NCI-H146 treated with DMSO at 0.1 percent for 48 hours (cell line): ENCODE data around the gene AIRE.
"Not testable (repeated sequence)": the region's sequence is repeated elsewhere in the genome, so short reads cannot be mapped to it uniquely, and the experiment has no call there.

ENCODE experiments used
- DNase-seq: peaks from one replicate; lab custom pipeline; 2025; ENCODE audit not compliant: unreplicated experiment; lab: John Stamatoyannopoulos, UW

The AIRE gene

GRCh38 chr21:44285138-44285992, at the start of gene AIRE:
Gene AIRE, plus strand, starts transcription at chr21:44285876. Its CDS starts 131 bp downstream, at chr21:44286007.
- DNase-seq: no peak

DNA sequence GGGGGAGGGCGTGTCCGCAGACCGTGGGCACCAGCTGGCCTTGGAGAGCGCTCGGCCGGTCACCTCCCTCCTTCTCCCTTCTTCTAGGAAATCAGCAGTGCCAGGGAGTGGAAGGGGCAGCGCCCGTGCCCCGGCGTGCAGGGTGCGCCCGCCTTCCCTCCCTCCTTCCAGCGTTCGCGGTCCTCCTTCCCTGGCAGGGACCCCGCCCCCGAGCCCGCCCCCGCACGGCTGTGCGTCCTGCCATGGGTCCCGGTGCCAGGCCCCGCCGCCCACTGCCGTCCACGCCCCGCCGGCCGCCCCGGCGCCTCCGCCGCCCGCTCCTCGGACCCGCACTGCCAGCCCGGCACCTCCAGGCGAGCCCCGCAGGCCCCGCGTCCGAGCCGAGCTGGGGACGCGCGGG, 45.3 kb upstream of the AIRE start:
- DNase-seq: not testable (repeated sequence)

GRCh38 chr21:44240842-44241241, 44.8 kb upstream of the AIRE start, which contains the start of gene ICOSLG:
Gene ICOSLG, minus strand, starts transcription at chr21:44240943. Its CDS starts 126 bp downstream, at chr21:44240817.
- not testable (repeated sequence) for DNase-seq

- not testable (repeated sequence) for DNase-seq
Observed at GRCh38 chr21:44241281-44241680, 44.4 kb upstream of the AIRE start.

GRCh38 chr21:44243980-44244379, 41.7 kb upstream of the AIRE start:
- not testable (repeated sequence) for DNase-seq

GRCh38 chr21:44247904-44248303, 37.8 kb upstream of the AIRE start:
- not testable (repeated sequence) for DNase-seq

DNA sequence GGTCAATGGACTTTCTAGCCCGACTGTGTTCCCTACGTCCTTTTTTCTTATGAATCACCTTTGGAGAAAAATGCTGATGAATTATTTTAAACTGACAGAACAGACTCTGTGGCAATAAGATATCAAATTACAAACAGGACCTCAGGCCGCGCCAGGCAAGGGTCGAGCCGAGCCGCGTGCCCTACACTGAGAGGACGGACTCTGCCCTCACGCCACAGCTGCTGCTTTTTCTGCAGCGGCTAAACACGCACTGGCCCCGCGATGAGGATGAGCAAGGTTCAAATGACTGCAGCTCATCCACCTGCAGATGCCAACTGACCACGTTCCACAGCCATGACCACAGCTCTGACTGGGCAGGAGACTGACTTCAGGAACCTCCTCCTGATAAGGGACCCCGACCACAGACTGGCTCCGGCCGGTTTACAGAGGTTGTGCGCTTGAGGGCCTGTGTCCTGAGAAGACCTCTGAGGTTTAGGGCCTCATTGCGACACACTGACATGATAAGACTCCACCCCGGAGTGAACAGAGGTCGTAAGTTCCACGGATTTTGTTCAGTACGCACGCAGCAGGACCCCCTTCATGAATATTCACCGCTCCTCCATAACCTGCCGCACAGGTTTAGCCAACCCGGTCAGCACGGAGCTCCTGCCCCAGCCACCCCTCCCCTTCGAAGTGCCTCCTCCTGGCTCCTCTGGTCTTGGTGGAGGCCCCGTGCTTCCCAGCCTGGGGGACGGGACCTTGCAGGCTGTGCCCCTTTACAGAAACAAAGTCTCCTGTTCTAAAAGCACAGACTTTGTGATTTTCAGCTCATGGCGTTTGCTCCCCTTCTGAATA, 36.3 kb upstream of the AIRE start:
- DNase-seq: not testable (repeated sequence)

DNA sequence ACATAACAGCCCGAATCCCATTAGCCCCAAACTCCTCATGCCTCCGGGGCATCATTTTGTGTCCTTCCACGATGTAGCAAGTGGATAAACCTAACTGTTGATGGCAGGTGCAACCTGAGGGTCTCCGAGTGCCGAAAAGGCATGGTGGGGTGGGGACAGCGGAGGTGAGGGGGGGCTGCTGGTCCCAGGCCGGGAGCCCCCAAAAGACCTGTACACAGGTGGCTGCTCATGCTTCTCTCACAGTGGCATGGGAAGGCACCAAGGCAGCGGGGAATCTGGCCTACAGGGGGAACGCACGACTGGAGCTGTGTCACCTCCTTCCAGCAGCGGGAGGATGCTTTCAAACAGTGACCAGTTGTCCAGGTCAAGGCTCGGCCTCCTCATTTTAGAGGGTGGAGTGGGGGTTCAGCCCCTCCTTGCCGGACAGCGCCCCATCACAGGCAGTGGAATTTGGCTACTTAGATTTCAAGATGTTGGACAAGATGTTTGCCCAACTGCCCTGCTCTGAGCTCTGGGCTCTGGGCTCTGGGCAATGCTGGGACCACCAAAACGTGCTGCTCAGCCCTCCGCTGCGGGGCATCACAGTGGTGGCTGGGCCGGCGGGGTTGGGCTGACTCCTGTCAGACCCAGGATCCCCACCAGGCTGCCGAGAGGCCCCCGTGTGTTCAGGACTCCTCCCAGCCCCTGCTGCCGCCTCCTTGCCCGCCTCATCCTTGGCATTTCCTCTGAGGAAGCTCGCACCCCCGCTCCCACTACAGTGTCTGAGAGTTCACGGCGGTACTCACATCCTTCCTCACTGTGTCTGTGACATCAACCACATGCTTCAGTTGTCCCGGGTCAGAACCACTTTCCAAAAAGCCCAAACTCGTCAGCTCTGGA, 31.6 kb upstream of the AIRE start:
- DNase-seq: no peak

DNA sequence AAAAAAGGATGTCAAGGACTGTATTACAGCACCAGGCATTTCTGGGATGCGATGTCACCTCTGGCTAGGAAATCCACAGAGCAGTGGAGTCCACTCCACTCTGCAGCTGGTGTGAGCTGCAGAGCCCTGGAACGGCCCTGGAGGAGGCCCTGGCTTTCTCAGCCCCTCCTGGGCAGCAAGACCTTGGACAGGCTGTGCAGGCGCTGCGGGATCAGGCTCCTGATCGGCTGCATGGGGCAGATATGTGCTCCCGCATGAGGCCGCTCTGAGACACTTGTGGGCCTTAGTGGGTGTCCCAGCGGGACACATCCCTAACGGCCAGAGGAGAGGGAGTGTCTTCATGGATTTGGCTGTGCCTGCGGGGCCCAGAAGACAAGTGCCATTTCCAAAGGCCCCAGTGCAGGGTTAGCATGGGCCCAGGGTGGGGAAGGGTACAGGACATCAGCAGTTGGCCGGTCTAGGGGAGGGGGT, 30.1 kb upstream of the AIRE start:
- no peak for DNase-seq

DNA sequence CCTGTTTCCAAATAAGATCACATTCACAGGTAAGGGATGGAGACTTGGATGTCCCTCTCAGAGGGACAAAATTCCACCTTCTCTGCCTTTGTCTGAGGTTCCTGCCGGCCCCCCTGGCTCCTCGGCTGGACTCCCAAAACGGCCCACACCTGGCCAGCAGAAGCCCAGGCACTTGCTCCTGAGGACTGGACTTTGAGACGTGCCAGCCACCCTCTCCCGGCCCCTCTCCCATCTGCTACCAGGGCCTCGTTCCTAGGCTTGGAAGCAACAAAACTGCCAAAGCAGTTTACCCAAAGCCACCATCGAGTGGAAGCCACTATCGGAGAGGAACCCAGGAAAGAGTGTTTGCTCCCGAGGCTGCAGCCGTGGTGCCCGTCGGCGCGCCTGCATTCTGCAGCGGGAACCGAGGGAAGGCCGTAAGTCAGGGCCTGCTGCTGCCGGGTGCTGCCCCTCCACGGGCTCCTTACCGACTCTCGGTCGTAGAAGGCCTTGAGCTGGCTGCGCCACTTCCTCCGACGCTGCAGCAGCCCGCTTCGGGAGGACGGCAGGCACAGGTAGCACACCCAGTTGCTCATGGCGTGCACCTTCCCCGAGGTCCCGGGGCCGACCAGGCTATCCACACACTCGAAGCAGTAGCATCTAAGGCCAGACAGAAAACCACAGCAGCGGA, 27.5 kb upstream of the AIRE start:
- DNase-seq: no peak

GRCh38 chr21:44259082-44259705, 26.5 kb upstream of the AIRE start:
- DNase-seq: no peak

- no peak for DNase-seq
Observed at GRCh38 chr21:44260066-44260465, 25.6 kb upstream of the AIRE start.

- no peak for DNase-seq
Observed at GRCh38 chr21:44260791-44261631, 24.7 kb upstream of the AIRE start.

DNA sequence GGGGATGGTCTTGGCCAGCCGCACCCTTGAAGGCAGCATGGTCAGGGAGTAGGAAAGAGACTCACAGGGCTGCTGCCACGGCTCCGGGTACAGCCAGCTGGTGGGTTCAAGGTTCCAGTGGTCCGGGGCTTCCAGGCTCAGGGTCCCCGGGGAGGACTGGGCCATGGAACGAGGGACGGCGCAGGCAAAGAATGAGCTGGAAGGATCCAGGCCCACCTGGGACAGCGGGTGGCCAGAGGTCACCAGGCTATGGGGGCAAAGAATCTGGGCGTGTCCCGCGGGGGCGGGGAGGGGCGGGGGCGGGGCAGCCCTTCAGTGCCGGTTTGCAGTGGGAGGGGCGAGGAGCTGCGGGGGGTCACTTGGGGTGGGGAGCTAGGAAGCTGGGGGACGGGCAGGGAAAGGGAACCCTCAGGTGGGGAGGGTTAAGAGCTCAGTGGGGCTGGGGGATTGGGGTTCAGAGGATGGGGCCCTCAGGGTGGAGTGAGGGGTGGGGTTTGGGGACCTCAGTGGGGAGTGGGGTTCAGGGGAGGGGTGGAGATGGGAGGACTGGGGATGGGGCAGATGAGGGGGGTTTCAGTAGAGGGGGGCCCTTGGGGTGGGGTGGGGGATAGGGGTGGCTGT, 23.9 kb upstream of the AIRE start, which contains the start of gene DNMT3L:
Gene DNMT3L, minus strand, starts transcription at position 223 of the 621 bp plus-strand sequence. CDS start 638 bp downstream, outside the sequence.
- no peak for DNase-seq

GRCh38 chr21:44262338-44263056, 23.2 kb upstream of the AIRE start:
- no peak for DNase-seq

DNA sequence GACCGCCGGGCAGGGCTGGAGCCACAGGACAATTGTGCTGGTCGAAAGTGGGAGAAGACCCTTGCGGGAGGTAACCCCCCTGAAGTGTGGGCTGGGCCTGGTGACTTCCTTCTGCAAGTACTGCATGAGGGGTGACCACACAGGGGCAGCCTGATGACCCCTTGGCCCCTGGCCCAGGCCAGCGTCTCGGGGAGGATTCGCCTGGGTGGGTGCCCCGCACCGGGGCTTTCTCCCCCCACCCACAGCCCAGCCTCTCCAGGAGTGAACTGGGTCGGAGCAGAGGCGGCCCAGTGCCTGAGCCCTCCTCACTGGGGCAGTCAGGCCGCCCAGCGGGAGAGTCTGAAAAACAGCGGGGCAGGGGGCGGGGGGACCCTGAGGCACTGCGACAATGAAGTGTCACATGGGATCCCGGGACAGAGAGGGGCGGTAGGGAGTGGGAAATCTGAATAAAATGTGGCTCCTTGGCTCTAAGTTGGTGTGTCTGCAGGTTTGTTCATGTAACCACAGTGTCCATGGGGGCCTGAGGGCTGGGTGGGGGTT, 22.4 kb upstream of the AIRE start:
- no peak for DNase-seq

DNA sequence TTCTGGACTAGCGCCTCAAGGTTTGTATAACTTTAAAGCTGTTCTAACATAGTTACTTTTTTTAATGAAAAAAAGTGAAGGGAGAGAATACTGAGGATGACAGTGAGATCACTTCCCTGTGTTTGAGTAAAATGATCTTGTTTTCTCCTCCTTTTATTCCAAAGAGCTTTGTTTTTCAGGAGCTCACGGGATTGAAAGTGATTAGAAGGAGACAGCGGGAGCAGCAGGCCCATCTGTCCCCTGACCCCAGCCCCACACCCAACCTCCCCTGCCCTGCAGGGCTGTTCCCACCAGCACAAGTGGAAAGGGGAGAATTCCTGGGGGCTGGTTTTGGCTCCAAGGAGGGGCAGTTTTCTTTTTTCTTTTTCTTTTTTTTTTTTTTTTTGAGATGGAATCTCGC, 21.9 kb upstream of the AIRE start:
- no peak for DNase-seq
